NCI-H2107 (cell line): Measurements from ENCODE around the gene PTPRE.

Experiments
- DNase-seq: peaks from one replicate; lab custom pipeline; 2025; lab: John Stamatoyannopoulos, UW

The PTPRE gene

DNA sequence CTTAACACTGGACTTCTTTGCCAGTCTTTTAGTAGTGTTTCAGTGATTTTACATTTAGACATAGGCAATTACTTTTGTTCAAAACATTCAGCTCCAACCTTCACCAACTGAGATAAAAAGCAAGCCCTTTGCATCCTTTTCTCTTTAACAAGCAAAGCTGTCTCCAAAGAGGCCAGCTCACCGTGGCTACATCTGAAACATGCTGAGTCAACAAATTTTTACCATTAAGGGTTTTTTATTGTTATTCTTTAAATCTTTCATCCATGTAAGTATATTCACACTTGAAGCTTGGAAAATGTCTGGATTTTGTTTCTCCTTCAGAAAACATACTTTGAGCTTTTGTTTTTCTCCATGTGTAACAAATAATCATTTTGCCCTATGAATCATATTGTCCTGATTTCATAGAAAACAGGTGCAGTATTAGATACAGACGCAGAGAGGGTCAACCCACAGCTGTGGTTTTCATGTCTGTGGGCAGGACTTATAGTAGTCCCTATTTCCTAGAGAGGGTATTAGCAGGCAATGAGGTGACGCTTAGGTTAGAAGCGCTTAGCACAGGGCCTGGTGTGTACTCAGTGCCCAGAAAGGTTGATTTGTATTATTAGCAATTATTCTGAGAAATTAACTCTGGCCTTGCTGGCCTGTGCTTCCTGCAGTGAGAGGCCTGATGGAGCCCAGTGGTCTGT, 119.9 kb downstream of the PTPRE start:
- no peak for DNase-seq

- DNase-seq: no peak
Observed at GRCh38 chr10:128027306-128027705, 120.4 kb downstream of the PTPRE start.

- DNase-seq: no peak
Observed at GRCh38 chr10:128027822-128028507, 121.1 kb downstream of the PTPRE start.

DNA sequence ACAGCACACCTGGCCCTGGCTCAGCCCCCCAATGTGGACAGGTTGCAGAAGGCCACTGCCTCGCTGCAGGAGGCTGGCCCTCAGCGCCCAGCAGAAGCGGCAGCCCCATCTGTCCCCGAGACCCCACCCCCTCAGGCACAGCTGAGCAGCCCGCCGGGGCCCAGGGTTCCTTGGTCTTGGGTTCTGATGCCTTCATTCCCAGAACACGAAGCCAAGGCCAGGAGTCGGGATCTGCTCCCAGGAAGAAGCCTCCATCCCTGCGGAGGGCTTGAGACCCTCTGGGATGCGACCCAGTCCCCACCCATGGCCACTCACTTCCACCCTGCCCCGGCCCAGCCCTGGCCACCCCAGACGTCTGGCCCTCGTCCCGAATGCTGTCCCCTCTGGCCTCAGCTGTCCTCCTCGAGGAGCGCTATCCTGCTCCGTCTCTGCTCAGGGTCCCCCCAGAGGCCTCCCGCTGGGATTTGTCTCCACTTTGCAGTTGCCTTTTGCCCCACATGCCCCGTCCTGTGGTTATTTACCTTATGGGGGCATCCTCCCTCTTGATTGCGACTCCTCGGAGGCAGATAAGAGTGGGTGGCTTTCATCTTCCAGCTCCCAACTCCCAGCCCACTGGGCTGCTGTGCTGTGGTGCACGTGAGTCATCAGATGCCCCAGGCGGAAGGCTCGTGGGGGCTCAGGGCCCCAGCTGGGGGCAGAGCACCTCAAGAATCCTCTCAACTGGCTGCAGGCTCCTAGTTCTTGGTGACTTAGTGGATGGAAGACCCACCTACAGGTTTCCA, 121.8 kb downstream of the PTPRE start:
- DNase-seq: no peak

DNA sequence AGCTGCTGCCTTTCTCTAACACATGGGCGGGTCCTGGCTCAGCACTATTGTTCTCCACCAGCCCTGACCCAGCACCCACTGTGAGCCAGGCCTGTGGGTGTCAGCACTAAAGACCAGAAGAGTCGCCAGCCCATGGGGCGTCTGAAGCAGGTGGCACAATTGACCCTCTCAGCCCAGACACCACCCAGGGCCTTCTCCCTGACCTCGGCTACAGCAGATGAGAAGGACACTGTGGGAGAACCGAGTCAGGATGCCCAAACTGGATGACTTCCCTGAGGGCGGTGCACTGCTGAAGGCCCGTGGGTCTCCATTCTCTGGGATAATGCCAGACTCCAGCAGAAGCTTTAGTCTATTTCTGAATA, 122.4 kb downstream of the PTPRE start:
- DNase-seq: no peak

GRCh38 chr10:128029731-128030369, 122.9 kb downstream of the PTPRE start:
- no peak for DNase-seq

DNA sequence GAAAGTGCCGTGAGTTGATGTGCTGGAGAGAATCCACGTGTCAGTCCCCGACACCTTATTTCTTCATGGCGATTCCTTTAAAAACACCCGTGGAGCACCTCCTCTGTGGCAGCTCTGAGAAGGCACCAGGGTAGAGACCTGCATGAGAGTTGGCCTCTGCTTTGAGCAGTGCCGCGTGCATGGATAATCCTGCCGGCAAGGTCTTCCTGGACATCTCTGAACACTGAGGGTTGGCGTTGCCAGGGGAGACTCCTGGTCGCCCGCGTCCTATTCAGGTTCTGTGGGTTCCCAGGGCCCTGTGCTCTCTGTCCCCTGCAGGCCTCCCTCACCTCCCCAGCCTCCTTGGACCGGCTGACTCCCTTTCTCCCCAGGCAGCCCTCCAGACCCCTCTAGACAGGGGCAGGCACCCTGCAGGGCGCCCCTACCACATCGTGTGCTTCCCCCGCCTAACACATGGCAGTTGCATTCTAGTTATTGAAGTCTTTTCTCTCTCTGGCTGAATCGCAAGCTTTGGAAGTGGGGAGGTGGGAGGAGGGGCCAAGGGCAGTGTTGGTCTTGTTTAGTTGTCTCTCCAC, 123.7 kb downstream of the PTPRE start:
- DNase-seq: no peak

DNA sequence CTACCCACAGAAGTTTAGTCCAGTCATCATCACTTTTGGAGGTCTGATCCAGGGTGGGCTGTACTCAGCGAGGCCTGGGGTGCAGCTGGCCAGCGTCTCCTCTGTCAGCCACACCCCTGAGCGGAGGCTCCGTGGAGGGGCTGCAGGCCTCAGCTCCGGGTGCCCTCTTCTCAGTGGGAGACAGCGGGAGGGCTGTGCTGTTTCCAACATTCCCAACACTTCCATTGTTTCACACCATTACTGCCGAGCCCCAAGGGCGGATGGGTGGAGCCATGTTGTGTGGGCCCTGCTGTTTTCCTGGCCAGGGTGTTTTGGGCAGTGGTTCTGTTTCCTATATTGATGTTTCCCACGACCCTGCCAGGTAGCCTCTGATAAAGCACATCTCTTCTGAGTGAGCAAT, 124.3 kb downstream of the PTPRE start:
- DNase-seq: no peak

- DNase-seq: no peak
Observed at GRCh38 chr10:128032466-128032865, 125.6 kb downstream of the PTPRE start.

DNA sequence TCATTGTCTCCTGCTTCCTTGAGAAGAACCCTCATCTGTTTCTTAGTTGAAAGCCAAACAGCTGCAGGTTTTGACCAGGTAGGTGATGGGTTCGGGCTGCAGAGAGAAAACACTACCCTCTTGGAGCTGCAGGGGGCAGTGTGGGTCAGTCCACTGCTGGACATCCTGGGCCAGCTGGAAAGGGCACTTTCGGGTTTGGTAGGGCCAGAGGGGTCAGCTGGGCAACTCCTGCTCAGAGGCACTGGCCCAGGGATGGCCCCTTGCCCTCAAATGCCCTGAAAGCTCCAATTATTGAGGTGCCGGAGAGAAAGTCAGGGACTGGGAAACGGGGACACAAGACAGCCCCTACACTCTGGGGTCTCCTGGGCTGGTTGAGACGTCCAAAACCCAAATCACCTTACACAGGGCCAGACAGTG, 128.7 kb downstream of the PTPRE start:
- no peak for DNase-seq

DNA sequence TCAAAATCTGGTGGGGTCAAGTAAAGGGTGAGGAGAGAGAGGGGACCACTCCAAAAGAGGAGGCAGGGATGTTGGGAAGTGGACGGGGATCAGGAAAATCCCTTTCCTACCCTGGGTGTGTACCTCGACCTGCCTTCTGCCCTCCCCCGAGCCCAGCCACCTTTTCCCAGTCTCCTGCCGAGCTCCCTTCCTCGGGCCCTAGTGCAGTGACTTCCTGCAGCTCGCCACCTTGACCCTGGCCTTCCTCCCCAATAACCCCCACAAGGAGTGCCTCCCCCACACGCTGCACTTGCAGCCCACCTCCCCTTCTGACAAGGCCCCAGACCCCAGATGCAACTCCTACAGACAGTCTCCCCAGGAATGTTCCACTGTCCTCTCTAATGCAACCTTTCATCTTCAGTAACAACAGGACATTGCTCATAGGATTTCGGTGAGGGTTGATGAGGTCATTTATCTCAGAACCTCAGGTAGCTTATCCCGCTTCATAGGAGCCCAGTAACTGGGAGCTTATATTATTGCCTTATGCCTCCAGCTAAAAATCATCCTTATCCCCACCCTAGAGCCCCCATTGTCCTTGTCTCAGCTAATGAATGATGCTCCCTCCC, 129.2 kb downstream of the PTPRE start:
- DNase-seq: no peak

DNA sequence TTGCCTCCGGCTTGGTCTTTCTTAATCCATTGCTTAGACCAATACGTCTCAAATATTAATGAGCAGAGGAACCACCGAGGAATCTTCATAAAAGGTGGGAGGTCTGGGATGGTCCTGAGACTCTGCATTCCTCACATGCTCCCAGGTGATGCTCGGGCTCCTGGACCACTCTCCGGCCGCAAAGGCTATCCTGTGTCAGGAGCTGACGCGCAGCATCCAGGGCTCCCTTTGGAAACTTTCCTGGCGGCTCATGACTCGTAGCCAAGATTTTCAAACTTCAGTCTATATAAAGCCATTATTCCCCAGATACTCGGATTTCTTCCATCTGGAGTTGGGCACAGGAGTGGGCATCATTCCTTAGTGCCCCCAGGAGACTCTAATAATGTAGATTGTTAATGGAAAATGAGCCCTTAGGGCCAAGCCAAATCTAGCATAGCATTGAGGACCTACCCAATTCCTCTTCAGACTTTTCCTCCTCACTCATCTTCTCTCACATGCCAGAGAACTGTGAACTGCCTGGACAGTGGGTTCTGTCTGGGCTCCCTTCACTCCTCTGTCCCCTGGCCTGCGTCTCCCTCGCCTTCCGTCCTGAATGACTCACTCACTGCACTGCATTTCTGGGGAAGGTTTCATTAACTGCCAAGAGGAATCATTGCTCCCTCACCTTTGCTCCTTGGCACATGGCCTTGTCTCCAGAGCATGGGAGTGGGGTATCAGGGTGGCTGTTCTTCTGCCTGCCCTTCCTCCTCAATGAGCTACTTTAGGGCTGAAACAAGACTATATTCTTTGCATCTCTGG, 130.0 kb downstream of the PTPRE start:
- no peak for DNase-seq

- no peak for DNase-seq
Observed at GRCh38 chr10:128040096-128040495, 133.2 kb downstream of the PTPRE start.

- DNase-seq: no peak
Observed at GRCh38 chr10:128040681-128041080, 133.8 kb downstream of the PTPRE start.

DNA sequence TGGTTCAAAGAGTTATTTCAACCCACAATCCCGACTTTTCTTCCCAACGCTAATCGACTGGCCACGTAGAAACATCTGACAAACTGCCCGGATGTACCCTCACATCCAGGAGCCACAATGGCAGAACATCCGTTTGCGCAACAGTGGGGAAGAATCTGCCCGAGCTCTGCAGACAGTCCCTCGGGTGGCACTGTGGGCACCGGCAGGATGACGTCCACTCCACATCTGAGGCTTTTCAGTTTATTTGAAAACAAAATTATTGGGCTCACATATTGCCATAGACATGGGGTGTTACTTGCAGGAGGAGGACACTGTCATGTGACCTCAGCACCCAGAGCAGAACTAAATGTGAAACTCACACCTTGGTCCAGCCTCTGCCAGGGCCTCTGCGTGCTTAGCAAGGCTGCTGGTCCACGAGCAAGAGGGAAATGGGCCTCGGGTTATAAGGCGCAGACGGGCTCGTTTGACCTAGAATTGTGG, 135.3 kb downstream of the PTPRE start:
- DNase-seq: no peak

- no peak for DNase-seq
Observed at GRCh38 chr10:128043259-128044045, 136.5 kb downstream of the PTPRE start.

GRCh38 chr10:128044186-128044585, 137.3 kb downstream of the PTPRE start:
- DNase-seq: no peak

- DNase-seq: no peak
Observed at GRCh38 chr10:128044961-128045832, 138.3 kb downstream of the PTPRE start.

DNA sequence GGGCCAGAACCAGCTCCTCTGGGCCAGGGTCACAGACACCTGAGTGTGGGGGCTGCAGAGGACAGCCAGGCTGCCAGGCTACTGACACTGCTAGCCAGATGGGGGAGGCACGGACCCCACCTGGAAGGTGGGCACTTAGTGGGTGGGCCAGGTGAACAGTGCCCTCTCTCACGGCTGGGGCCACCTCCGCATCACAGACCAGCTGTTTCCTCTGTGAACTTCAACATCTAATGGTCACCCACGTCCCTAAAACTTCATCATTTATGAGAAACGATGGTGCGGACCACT, 138.9 kb downstream of the PTPRE start:
- DNase-seq: no peak
